Nephron (organoid): ENCODE data around the gene DIP2B.

Experiments used
- H3K27ac Mint-ChIP-seq, 3 experiments: 2 replicates each; pipeline ENCODE4 v1.8.0; 2020; ENCODE audit warnings: mixed read lengths in 3 of 3, mild to moderate bottlenecking in 2 of 3, moderate library complexity in 1 of 3
- H3K27me3 Mint-ChIP-seq: 2 replicates; pipeline ENCODE4 v1.8.0; 2021; ENCODE audit warnings: low read depth, mild to moderate bottlenecking, moderate library complexity, mixed read lengths
- H3K36me3 Mint-ChIP-seq: 2 replicates; pipeline ENCODE4 v1.8.0; 2020; ENCODE audit warnings: low read depth, mixed read lengths
- H3K4me1 Mint-ChIP-seq: 2 replicates; pipeline ENCODE4 v1.8.0; 2020; ENCODE audit warnings: mixed read lengths
- H3K4me3 Mint-ChIP-seq, 3 experiments: 2 replicates each; pipeline ENCODE4 v1.8.0; 2020; ENCODE audit warnings: mild to moderate bottlenecking in 3 of 3, mixed read lengths in 3 of 3, moderate library complexity in 2 of 3
- H3K9me3 Mint-ChIP-seq: 2 replicates; pipeline ENCODE4 v1.8.0; 2020; ENCODE audit warnings: mixed read lengths
- CTCF ChIP-seq, 3 experiments: fragments of 200-600 bp; sonication (generic); IDR thresholded peaks; one replicate each; pipeline ENCODE4 v1.5.0; 2021; ENCODE audit warnings: antibody characterized with exemption in 3 of 3; ENCODE audit not compliant: unreplicated experiment in 3 of 3

The DIP2B gene

GRCh38 chr12:50628394-50628793, 123.6 kb downstream of the DIP2B start:
- no peak overlapping the region for H3K4me3 Mint-ChIP-seq
- no peak for TF ChIP-seq CTCF (IDR thresholded peaks at IDR 0.05; ENCODE audit: unreplicated experiment in 3 of 3)
- H3K27me3 Mint-ChIP-seq: no peaks in the 10 kb centered on the region
- peaks cover 49% of the 10 kb centered on the region for H3K36me3 Mint-ChIP-seq
- H3K27ac Mint-ChIP-seq: no peak overlapping the region
- H3K4me1 Mint-ChIP-seq: peaks cover 21% of the 10 kb centered on the region
- H3K9me3 Mint-ChIP-seq: peaks cover 2% of the 10 kb centered on the region

GRCh38 chr12:50633955-50634354, 129.2 kb downstream of the DIP2B start:
- Mint-ChIP-seq H3K9me3 (peaks cover 2% of the 10 kb centered on the region), H3K4me1 (peaks cover 30% of the 10 kb centered on the region), H3K27me3 (no peaks in the 10 kb centered on the region), H3K4me3 (no peak overlapping the region), H3K36me3 (peaks cover 29% of the 10 kb centered on the region), H3K27ac (no peak overlapping the region)
- no peak for TF ChIP-seq CTCF (IDR thresholded peaks at IDR 0.05; ENCODE audit: unreplicated experiment in 3 of 3)

DNA sequence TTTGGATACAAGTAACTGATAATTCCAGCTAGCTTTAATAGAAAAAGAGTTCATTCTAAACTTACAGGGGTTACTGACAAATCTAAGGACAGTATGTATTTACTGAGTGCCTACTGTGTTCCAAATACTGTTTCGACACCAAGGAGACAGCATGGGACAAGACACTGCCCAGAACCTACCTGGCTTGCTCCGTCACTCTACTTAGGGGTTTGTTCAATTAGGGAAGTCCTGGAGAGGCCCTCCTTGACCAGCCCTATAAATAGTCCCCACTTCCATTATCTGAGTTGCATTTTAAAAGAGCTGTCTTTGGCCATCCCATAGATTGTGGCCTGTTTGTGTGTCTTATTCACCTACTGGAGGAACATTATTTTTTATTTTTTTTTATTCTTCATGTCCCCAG, 129.6 kb downstream of the DIP2B start:
- H3K27me3 Mint-ChIP-seq: no peaks in the 10 kb centered on the region
- TF ChIP-seq CTCF (IDR thresholded peaks at IDR 0.05; ENCODE audit: unreplicated experiment in 3 of 3): no peak
- peaks cover 30% of the 10 kb centered on the region for H3K4me1 Mint-ChIP-seq
- H3K9me3 Mint-ChIP-seq: peaks cover 2% of the 10 kb centered on the region
- no peak overlapping the region for H3K27ac Mint-ChIP-seq
- H3K4me3 Mint-ChIP-seq: no peak overlapping the region
- H3K36me3 Mint-ChIP-seq: peaks cover 25% of the 10 kb centered on the region

DNA sequence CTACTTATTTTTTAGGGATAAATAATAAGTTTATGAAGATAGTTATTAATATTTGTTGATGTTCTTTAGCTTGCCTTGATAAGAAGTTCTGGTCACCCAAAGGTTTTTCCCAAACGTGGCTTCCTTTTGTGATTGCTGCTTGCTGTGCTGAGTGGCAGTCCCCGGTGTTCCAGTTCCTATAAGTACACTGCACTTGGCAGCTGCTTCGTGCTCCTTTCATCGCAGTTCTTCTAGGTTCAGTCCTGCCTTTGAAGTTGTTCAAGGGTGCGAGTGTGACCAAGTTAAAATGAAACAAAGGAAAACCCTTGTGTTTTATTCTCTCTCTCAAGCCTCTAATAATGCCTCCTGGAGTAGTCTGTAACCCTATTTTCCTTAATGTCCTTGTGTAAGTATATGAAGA, 130.6 kb downstream of the DIP2B start:
- H3K4me1 Mint-ChIP-seq: peaks cover 34% of the 10 kb centered on the region
- no peaks in the 10 kb centered on the region for H3K27me3 Mint-ChIP-seq
- no peak overlapping the region for H3K4me3 Mint-ChIP-seq
- no peak for TF ChIP-seq CTCF (IDR thresholded peaks at IDR 0.05; ENCODE audit: unreplicated experiment in 3 of 3)
- H3K9me3 Mint-ChIP-seq: peaks cover 2% of the 10 kb centered on the region
- peaks cover 16% of the 10 kb centered on the region for H3K36me3 Mint-ChIP-seq
- H3K27ac Mint-ChIP-seq: peak overlapping the region in 2 of 3 experiments; percentile 28 to 31

DNA sequence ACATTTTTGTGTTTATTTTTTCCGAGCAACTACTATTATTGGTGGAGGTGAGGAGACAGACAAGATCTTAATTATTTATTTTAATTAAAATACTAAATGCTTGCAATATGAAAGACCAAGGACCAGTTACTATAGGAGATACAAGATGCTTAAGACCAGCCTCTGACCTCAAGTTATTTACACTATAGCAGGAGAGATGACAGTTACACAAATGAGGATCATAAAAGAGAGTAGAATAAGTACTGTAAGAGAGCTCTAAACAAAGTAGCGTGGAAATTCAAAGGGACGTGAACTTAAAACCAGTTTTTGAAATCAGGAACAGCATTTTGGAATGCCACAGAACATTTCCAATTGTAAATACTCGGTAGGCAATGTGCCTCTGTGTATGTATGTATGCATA, 131.1 kb downstream of the DIP2B start:
- H3K9me3 Mint-ChIP-seq: peaks cover 2% of the 10 kb centered on the region
- no peak overlapping the region for H3K27ac Mint-ChIP-seq
- no peaks in the 10 kb centered on the region for H3K27me3 Mint-ChIP-seq
- H3K4me3 Mint-ChIP-seq: no peak overlapping the region
- peaks cover 38% of the 10 kb centered on the region for H3K4me1 Mint-ChIP-seq
- TF ChIP-seq CTCF (IDR thresholded peaks at IDR 0.05; ENCODE audit: unreplicated experiment in 3 of 3): no peak
- H3K36me3 Mint-ChIP-seq: peaks cover 13% of the 10 kb centered on the region

DNA sequence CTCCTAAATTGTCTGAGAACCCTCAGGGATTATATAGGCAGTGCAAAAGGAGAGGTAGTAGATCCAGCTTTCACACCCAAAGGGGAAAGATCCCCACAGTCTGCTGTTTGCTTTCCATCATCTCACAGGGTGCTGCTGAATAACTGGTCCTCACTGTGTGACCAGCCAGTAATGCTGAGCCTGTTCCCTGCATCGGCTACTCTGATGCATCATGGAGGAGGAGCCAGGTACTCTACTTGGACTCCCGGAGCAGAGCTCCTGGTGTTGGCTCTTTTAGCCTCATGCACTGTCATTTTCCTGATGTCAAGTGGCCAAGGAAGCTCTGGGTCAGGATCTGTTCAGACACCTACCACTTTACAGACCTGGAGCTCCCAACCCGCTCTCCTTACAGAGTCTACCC, 131.7 kb downstream of the DIP2B start:
- H3K4me3 Mint-ChIP-seq: no peak overlapping the region
- H3K9me3 Mint-ChIP-seq: no peaks in the 10 kb centered on the region
- H3K4me1 Mint-ChIP-seq: peaks cover 43% of the 10 kb centered on the region
- no peaks in the 10 kb centered on the region for H3K27me3 Mint-ChIP-seq
- no peak overlapping the region for H3K27ac Mint-ChIP-seq
- TF ChIP-seq CTCF (IDR thresholded peaks at IDR 0.05; ENCODE audit: unreplicated experiment in 3 of 3): no peak
- H3K36me3 Mint-ChIP-seq: peaks cover 13% of the 10 kb centered on the region
